GM19238 (cell line): ENCODE data around the gene GALR3.
A peak's percentile ranks its signal among the peaks of the same experiment; 100 is the strongest.

Experiments used
- DNase-seq: peaks from one replicate; pipeline ENCODE4 v3.0.0; 2011; ENCODE audit warnings: low spot score; ENCODE audit not compliant: insufficient read length

GALR3 gene

GRCh38 chr22:37803195-37803638, 20.0 kb upstream of the GALR3 start:
- no peak for DNase-seq

GRCh38 chr22:37803639-37804351, 19.4 kb upstream of the GALR3 start:
- no peak for DNase-seq

GRCh38 chr22:37804352-37804880, 18.8 kb upstream of the GALR3 start:
- no peak for DNase-seq

GRCh38 chr22:37804881-37805809, 18.0 kb upstream of the GALR3 start:
- DNase-seq, result no peak

- no peak for DNase-seq
Measured at GRCh38 chr22:37805810-37806277, 17.3 kb upstream of the GALR3 start.

GRCh38 chr22:37806409-37807333, 16.5 kb upstream of the GALR3 start:
- DNase-seq, result no peak

GRCh38 chr22:37807410-37808293, 15.5 kb upstream of the GALR3 start, which contains the start of gene GCAT:
Gene GCAT (plus strand): TSS chr22:37807934. CDS start chr22:37807968, 34 bp downstream.
- DNase-seq, result peak; percentile 98

GRCh38 chr22:37808294-37808657, 14.9 kb upstream of the GALR3 start:
- no peak for DNase-seq

- no peak for DNase-seq
Measured at GRCh38 chr22:37809672-37810333, 13.4 kb upstream of the GALR3 start.

- DNase-seq, result no peak
Measured at GRCh38 chr22:37811867-37812266, 11.3 kb upstream of the GALR3 start.

- no peak for DNase-seq
Measured at GRCh38 chr22:37812869-37813678, 10.1 kb upstream of the GALR3 start.

- no peak for DNase-seq
Measured at GRCh38 chr22:37815593-37815992, 7.6 kb upstream of the GALR3 start.

- no peak for DNase-seq
Measured at GRCh38 chr22:37816543-37817180, 6.5 kb upstream of the GALR3 start.

- DNase-seq, result peak; percentile 87
Measured at GRCh38 chr22:37817705-37818408, 5.3 kb upstream of the GALR3 start.

GRCh38 chr22:37818409-37819104, 4.6 kb upstream of the GALR3 start:
- peak; percentile 70 for DNase-seq

- DNase-seq, result no peak
Measured at GRCh38 chr22:37819105-37819433, 4.1 kb upstream of the GALR3 start.

- DNase-seq, result no peak
Measured at GRCh38 chr22:37820350-37820749, 2.8 kb upstream of the GALR3 start.
